Measurements from ENCODE around the gene RHBDD1. TPM values are rescaled to one million over a fixed set of nuclear protein-coding genes. Genes with fewer than 3 reads are reported as not detected.

Gene RHBDD1
- total and polyA plus RNA-seq, 7 donors: 1.8 to 28.0 (median 17.5) TPM

- H3K4me3 ChIP-seq: peak overlapping the region; percentile 61 to 91 (median 78)
- H3K9me3 ChIP-seq: no peaks in the 10 kb centered on the region
- H3K36me3 ChIP-seq: no peaks in the 10 kb centered on the region
- WGBS, 2 donors: 2 to 4% methylated on average over 33 of the region's 33 CpGs
- H3K4me1 ChIP-seq: peaks cover 0 to 42% (median 30%) of the 10 kb centered on the region in 4 donors
- intact Hi-C loops (cut with DNase I): loop anchor here (2.0 to 5.0 kb wide), 4 partner anchors 36 to 1130 kb away; partner anchors contain the start of gene RHBDD1
- no peaks in the 10 kb centered on the region for H3K27me3 ChIP-seq
- no peak for TF ChIP-seq EP300 (IDR thresholded peaks at IDR 0.05)
- peak; percentile 49 to 68 for TF ChIP-seq POLR2A (IDR thresholded peaks at IDR 0.05)
- TF ChIP-seq POLR2AphosphoS5 (IDR thresholded peaks at IDR 0.05): peak; percentile 84 to 95 (median 92)
- DNase-seq: peak; percentile 93
- peak overlapping the region; percentile 89 to 97 (median 96) for H3K27ac ChIP-seq
Observed at GRCh38 chr2:226800941-226801784, 34.7 kb upstream of the RHBDD1 start.

GRCh38 chr2:226802573-226802972 lies 33.3 kb upstream of the RHBDD1 start:
- Histone ChIP-seq H3K4me3 (no peak overlapping the region), H3K36me3 (no peaks in the 10 kb centered on the region), H3K27ac (peak overlapping the region in 3 of 4 donors; percentile 89 to 97 (median 95)), H3K9me3 (no peaks in the 10 kb centered on the region), H3K4me1 (peaks cover 0 to 29% (median 21%) of the 10 kb centered on the region in 4 donors), H3K27me3 (no peaks in the 10 kb centered on the region)
- no peak for DNase-seq
- no peak for TF ChIP-seq POLR2AphosphoS5 (IDR thresholded peaks at IDR 0.05)
- TF ChIP-seq CTCF (IDR thresholded peaks at IDR 0.05): peak; percentile 44 to 67 (median 56)
- intact Hi-C loops (cut with DNase I): loop anchor here (1.0 to 5.0 kb wide), 4 partner anchors 182 to 913 kb away; no protein-coding TSS in a partner anchor
- WGBS, 2 donors: 0% methylated on average over 4 of the region's 4 CpGs

- H3K36me3 ChIP-seq: no peaks in the 10 kb centered on the region
- H3K27ac ChIP-seq: no peak overlapping the region
- TF ChIP-seq POLR2AphosphoS5 (IDR thresholded peaks at IDR 0.05): no peak
- TF ChIP-seq POLR2A (IDR thresholded peaks at IDR 0.05): no peak
- TF ChIP-seq CTCF (IDR thresholded peaks at IDR 0.05): no peak
- TF ChIP-seq EP300 (IDR thresholded peaks at IDR 0.05): no peak
- WGBS, 2 donors: 78 to 85% methylated on average over 1 of the region's 1 CpG
- H3K4me3 ChIP-seq: no peak overlapping the region
- no peaks in the 10 kb centered on the region for H3K27me3 ChIP-seq
- no peak for DNase-seq
- intact Hi-C loops (cut with DNase I): loop anchor here (2.0 to 5.0 kb wide), 3 partner anchors 181 to 776 kb away; no protein-coding TSS in a partner anchor
- peaks cover 0 to 26% (median 17%) of the 10 kb centered on the region in 4 donors for H3K4me1 ChIP-seq
- no peaks in the 10 kb centered on the region for H3K9me3 ChIP-seq
Observed at GRCh38 chr2:226803410-226803809, 32.4 kb upstream of the RHBDD1 start.

GRCh38 chr2:226813148-226813701 lies 22.6 kb upstream of the RHBDD1 start:
- Histone ChIP-seq H3K4me1 (no peaks in the 10 kb centered on the region), H3K9me3 (no peaks in the 10 kb centered on the region), H3K36me3 (no peaks in the 10 kb centered on the region), H3K27me3 (no peaks in the 10 kb centered on the region), H3K4me3 (no peak overlapping the region), H3K27ac (no peak overlapping the region)
- no peak for DNase-seq
- WGBS, 2 donors: 93 to 95% methylated on average over 1 of the region's 1 CpG
- intact Hi-C loops (cut with DNase I): no loop called here
- TF ChIP-seq EP300 (IDR thresholded peaks at IDR 0.05) (no peak), CTCF (IDR thresholded peaks at IDR 0.05) (no peak), POLR2A (IDR thresholded peaks at IDR 0.05) (no peak), POLR2AphosphoS5 (IDR thresholded peaks at IDR 0.05) (no peak)

- DNase-seq: no peak
- TF ChIP-seq POLR2A (IDR thresholded peaks at IDR 0.05): no peak
- intact Hi-C loops (cut with DNase I): no loop called here
- H3K4me3 ChIP-seq: no peak overlapping the region
- H3K27me3 ChIP-seq: no peaks in the 10 kb centered on the region
- H3K9me3 ChIP-seq: no peaks in the 10 kb centered on the region
- no peaks in the 10 kb centered on the region for H3K36me3 ChIP-seq
- WGBS, 2 donors: 45 to 48% methylated on average over 3 of the region's 3 CpGs
- no peaks in the 10 kb centered on the region for H3K4me1 ChIP-seq
- no peak overlapping the region for H3K27ac ChIP-seq
Observed at GRCh38 chr2:226818930-226819329, 16.9 kb upstream of the RHBDD1 start.
